T-helper 1 cell treated with Interleukin-12 subunit alpha and Interleukin-12 subunit beta and Interleukin-4 antibody, amounts not matched to agents 30 ng/mL and 1 ng/mL, for 36 hours (primary cell): Measurements from ENCODE around the gene ATRNL1. TPM values are rescaled to one million over a fixed set of nuclear protein-coding genes. Genes with fewer than 3 reads are reported as not detected.

Source experiments
- intact Hi-C: fragments of 100-400 bp; cut with micrococcal nuclease; formaldehyde crosslinking; loops from one replicate; pipeline ENCODE4 v1.15.1; 2024
- total RNA-seq: library from RNA; stranded (reverse); gene quantifications from 2 replicates; pipeline ENCODE4 v1.2.3, GENCODE V29; 2022

ATRNL1 gene
- total RNA-seq, 1 donor from 2014 or later: 0.22 TPM

DNA sequence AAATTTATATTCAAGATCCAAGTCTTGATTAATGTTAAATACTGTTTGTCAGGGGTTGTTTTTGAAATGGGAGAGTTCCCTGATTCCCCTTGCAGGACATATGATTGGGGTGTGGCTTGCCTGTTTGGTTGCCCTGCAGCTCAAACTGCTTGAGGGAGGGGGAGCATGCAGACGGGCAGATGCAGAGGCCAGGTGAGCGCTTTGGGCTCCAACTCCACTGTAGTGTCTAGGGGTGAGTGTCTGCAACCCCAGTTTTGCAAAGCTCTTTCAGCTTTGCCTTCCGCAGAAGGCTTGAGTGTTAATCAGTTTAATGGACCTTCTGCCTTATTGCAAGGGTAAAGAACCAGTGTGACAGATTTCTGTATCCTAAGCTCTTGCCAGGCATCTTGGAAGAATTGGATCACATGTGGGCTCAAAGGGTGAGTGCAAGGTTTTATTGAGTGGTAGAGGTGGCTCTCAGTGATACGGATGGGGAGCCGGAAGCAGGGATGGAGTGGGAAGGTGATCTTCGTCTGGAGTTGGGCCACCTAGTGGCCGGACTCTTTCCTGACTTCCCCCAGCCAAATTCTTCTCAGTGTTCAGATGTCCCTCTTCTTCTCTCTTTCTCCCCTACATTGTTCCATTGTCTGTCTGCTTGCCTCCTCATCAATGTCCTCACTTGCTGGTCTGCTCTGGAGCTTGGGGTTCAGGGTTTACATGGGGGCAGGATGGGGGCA is 479.7 kb downstream of the ATRNL1 start:
- intact Hi-C loops: no loop called here

DNA sequence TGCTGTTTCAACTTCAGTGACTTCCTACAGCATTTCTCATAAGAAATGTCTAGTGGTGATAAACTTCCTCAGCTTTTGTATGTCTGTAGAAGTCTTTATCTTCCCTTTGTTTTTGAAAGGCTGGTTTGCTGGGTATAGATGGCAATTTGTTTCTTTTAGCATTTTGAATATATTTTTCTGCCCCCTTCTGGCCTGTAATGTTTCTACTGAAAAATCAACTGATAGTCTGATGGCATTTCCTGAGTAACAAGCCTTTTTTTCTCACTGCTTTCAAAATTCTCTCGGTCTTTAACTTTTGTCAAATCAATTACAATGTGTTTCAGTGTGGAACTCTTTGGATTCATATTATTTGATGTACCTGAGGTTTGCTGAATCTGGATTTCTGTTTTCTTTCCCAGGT is 487.1 kb downstream of the ATRNL1 start:
- intact Hi-C loops: no loop called here

DNA sequence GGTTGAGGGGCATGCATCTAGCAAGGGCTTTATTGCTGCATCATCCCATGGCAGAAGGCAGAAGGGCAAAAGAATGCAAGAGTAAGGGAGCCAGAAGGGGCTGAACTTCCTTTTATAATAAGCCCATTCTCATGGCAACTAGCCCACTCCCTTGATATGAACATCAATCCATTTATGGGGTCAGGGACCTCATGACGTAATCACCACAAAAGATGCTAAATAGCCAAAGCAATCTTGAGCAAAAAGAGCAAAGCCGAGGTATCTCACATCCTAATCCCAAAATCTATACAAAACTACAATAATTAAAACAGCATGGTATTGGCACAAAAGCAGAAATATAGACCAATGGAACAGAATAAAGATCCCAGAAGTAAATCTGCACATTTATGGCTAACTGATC is 499.9 kb downstream of the ATRNL1 start:
- intact Hi-C loops: no loop called here

DNA sequence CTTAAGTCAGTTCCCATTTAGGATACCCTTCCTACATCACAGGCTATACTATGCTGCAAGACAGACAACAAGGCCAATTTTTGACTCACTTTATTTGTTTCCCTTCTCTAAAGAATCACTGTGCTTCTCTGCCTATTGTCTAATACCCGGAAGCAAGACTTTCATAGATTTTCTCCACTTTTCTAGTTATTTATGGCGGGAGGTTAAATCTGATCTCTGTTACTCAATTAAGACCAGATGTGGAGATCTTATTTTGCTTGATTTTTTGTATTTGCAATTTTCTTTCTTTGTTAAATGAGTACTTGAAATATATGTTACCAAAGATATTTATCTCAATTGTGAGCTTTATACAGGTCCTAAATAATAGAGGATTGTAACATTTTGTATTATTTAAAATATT is 511.5 kb downstream of the ATRNL1 start:
- intact Hi-C loops: no loop called here

DNA sequence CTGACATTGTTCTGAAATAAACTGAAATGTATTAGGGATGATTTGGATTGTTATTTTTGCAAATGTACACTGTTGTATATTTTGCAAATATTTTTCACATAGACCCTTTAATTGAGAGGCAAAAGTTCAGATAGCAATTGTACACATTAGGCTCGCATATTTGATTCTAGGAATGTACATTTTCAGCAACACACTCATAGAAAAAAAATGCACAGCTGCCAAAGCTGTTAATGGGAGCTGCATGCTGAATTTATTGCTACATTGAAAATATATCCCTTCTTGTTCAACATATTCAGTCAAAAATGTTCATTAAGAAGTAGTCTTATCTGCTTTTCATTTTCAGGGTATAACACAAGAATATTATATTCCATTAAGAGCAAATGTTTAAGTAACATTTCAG is 512.9 kb downstream of the ATRNL1 start:
- intact Hi-C loops: no loop called here

DNA sequence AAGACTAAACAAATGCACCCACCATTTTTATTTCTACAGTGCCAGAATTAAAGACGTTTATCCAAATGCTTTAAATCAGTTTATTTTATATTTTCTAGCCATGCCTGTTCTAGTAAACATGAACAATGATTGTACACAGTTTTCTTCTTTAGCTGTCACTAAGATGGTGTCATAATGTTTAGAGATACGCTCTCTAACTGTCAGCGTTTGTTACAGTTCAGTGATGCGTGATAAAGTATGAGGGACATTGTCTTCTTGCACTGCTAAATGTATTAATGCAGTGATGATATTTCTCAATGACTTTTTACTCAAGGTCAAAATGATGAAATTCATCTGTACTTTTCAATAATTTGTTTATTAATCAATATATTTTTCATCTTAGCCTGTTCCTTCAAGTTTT is 513.6 kb downstream of the ATRNL1 start:
- intact Hi-C loops: no loop called here

DNA sequence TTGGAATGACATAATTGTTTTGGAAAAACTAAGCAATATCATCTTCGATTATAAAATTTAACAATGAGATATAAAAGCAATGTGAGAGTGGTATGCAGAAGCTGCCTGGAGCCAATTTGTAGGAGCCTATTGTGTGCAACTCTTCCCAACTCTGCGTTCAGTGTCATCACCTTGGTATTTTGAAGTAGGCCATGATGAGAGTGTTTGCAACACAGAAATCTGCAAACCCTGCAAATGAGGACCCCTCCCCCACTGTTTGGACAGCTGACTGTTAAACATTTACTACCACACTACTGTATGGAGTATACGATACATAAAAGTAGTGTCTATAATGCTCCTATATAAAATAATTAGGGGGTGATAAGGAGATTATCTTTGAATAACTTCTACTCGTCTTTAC is 531.3 kb downstream of the ATRNL1 start:
- intact Hi-C loops: no loop called here

DNA sequence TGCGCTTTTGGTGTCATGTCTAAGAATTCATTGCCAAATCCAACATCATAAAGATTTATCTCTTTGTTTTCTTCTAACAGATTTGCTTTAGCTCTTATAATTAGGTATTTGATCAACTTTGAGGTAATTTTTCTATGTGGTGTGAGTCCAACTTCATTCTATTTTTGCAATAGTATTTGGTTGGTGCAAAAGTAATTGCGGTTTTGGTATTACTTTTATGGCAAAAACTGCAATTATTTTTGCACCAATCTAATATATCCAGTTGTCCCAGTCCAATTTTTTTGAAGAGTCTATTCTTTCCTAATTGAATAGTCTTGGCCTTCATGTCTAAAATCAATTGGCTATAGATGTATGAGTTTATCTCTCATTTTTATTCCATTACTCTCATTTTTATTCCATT is 535.5 kb downstream of the ATRNL1 start:
- intact Hi-C loops: no loop called here

DNA sequence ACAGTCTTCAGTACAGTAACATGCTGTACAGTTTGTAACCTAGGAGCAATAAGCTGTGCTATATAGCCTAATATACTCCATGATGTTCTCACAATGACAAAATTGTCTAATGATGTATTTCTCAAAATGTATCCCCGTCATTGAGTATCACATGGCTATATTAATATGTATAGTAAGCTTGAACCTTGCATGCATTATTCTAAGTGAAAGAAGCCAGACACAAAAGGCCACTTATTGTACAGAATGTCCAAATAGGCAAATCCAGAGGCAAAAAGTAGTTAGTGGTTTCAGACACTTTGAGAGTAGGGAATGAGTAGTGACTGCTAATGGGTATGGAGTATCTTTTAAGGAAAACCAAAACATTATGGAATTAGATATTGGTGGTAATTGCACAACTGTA is 545.1 kb downstream of the ATRNL1 start:
- intact Hi-C loops: no loop called here

DNA sequence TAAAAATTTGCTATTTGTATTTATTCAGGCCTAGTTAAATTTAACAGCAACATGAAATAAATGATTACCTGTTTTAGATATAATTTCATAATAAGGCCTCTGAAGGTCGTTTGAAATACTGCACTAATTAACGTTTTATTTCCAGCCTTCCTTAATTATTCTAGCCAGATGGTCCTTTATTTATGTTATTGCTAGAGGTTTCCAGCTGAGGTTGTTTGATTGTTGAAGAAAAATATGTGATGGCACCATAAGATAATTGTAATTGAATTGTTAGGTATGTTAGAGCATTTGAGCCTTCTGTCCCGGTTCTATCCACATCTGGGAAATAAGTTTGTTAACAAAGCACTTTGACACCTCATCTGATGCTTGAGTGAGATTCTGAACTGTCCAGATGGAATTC is 556.1 kb downstream of the ATRNL1 start:
- intact Hi-C loops: no loop called here

DNA sequence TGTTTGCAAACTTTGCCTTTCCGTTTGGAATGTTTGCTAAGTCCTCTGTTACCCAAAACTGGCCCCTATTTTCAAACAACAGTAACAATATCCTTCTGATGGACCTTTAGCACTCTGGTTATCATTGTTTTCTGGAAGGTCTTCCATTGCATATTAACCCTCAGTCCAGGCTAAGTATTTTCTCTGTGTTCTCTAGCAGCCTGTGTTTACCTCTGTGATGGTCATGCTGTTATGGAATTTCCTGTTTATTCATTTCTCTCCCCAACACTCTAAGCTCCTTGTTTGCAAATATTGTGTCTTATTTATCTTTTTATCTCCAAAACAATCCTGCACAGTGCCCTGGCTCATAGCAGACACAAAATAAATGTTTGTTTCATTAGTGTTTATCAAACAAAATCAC is 560.3 kb downstream of the ATRNL1 start:
- intact Hi-C loops: no loop called here

DNA sequence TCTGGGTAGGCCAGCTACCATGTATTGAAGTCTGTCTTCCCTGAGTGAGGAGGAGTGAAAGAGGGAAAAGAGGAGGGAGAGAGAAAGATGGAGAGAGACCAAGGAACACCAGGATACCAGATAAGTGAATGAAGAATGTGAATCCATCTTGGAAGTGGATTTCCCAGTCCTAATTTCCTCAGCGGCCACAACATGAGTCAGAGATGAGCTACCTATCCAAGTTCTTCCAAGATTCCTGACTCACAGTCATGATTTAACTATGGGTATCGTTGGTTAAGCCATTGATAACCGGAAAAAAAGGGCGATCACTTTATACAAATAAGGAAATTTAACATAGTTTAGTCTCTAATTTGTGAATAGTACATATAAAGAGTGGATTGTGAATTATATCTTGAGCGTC is 561.8 kb downstream of the ATRNL1 start:
- intact Hi-C loops: loop anchor here (5.0 kb wide), 1 partner anchor 923 kb away; no protein-coding TSS in a partner anchor

DNA sequence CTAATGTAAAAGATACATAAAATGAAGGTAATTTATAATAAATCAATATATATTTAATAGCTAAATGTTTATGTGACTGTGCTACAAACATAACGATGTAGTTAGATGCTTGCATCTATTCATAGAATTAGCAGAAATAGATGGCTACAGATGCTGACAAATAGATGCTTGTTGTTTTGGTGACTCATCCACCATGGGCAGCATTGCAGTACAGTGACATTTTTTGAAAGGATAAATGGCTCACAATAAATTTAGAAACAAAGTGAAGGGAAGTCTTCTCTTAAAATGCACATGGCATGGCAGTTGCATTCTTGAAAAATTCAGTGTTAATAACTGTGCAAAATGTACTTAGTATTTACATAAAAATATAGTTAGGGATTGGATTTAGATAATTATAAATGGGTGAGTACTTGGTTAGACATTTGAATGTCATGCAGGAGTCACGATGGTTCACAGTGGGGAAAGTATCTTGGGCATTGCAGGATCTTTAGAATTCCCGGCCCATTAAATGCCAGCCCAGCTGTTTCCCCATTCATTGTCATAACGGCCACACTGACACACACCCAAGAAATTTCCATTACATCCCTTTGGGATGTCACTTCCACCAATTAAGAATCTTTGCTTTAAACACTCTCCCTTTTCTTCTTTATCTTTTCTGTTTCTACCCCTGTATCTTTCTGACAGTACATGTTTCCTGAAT is 564.1 kb downstream of the ATRNL1 start:
- intact Hi-C loops: loop anchor here (5.0 kb wide), 1 partner anchor 925 kb away; no protein-coding TSS in a partner anchor

DNA sequence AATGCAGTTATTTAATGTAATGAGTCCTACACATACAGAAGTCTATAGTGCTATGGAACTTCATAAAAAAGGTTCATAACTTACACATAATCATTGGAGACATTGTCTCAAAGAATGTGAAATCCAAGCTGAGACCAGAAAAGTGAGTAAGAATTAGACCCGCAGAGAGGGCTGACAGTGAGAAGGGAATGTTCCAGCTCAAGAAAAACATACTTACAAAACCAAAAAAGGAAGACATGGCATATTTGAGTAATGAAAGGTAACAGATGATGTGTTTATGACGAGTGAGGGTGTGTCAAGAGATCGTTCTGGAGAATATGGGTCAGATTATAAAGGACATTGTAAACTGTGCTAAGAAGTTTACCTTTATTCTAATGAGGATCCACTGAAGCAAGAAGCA is 566.5 kb downstream of the ATRNL1 start:
- intact Hi-C loops: loop anchor here (5.0 kb wide), 1 partner anchor 927 kb away; no protein-coding TSS in a partner anchor

DNA sequence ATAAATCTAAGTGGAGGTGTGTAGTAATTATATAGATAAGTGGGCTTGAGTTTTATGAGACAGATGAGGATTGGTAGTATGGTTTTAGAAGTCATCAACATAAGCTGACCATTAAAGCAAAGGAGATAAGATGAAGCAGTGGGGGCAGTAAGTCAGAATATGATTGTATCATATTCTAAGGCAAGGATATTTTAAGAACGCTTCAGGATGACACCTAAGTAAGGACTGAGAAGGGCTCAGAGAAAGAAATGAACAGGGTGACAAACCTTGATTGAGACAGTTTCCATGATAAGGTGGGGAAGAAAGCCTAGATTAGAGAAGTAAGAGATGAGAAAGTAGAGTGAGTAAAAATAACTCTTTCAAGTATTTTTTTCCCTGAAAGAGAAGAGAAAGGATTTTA is 567.2 kb downstream of the ATRNL1 start:
- intact Hi-C loops: no loop called here

DNA sequence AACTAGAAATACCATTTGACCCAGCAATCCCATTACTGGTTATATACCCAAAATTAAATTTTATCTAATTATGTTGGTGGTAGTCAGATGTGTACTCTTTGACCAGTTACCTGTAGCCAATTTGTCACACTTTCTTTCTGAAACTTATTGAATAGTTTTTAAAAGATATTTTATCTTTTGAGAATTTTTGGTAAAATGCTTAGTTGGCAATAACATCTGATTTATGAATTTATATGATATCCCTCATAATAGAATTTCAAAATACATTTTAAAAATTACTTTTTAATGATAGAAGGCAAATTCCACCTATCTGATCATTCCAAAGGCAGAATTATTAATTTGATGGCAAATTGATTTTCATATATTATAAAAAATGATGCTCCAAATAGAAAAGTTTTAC is 569.3 kb downstream of the ATRNL1 start:
- intact Hi-C loops: no loop called here

DNA sequence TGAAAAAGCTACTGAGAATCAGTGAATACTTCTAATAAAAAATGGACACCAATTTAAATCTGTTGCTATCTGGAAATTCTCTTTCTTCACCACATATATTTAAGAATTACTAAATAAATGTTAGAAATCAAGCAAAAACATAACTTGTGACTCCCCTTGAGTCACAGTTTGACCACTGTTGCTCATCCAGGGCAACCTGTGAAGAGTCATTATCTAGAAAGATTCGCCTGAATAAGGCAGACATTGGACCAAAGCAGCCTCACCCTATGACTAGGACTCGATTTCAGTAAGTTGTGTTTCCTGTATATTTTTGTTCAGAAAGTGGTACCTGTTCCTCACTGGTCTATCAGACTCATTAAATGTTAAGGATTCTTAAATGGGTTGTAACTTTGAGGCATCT is 572.4 kb downstream of the ATRNL1 start:
- intact Hi-C loops: no loop called here

DNA sequence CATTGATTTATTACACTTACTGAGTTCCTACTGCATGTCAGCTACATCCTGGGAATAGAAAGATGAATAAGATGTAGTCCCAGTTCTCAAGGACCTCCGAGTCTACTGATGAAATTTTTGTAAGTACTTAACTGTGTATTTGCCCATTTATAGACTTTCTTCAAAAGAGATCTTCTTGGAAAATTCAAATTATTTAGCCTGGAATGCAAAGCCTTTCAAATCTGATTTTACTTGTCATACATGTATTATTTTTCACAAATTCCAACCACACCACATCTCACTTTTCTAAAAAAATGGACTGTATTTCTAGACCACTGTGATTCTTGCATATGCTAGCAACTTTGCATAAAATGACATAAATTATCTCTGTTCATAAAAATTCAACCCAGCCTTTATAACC is 581.3 kb downstream of the ATRNL1 start:
- intact Hi-C loops: no loop called here

DNA sequence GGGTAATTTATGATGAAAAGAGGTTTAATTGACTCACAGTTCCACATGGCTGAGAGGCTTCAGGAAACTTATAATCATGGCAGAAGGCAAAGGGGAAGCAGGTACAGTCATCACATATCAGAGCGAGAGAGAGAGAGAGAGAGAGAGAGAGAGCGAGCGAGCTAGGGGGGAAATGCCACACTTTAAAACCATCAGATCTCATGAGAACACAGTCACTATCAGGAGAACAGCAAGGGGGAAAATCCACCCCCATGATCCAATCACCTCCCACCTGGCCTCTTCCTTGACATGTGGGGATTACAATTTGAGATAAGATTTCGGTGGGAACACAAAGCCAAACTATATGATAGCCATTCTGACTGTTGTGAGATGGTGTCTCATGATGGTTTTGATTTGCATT is 603.6 kb downstream of the ATRNL1 start:
- intact Hi-C loops: no loop called here

DNA sequence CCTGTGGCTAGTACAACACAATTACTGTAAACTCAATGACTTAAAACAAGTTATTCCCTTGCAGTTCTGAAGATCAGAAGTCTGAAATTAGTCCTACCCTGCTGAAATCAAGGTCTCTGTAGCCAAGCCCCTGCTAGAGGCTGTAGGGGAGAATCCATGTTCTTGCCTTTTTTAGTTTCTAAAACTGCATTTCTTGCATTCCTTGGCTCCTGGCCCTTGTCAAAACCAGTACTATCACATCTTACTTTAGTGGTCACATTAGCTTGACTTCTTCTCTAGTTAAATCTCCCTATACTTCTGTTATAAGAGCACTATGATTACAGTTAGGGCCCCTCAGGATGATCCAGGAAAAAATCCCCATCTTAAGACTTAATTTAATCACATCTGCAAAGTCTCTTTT is 612.9 kb downstream of the ATRNL1 start:
- intact Hi-C loops: loop anchor here (1.0 kb wide), 2 partner anchors 582 to 680 kb away; no protein-coding TSS in a partner anchor

DNA sequence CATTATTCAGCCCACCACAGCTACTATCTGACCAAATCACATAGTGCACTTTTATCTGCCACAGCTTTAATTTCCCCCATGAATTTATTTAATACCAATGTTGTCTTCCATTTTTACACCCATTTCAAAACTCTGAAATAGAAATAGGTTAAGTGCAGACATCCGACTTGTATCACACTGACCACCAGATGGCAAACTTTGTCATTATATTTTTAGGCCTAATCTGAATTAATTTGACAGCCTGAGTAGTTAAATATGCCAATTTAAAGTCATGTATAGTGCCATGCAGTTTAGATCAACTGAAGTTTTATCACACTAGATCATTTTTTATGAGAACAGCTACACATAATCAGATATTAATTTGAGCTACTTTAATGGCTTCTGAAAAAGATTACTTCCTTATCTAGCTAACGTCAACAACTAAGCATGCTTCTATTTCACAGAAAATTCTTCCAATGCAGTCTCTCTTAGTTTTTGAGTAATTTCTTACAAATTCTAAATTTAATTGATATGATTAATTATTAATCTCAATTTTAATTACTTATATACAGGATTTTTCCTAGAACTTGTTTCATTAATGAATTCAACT is 613.4 kb downstream of the ATRNL1 start:
- intact Hi-C loops: loop anchor here (1.0 kb wide), 2 partner anchors 582 to 680 kb away; no protein-coding TSS in a partner anchor

DNA sequence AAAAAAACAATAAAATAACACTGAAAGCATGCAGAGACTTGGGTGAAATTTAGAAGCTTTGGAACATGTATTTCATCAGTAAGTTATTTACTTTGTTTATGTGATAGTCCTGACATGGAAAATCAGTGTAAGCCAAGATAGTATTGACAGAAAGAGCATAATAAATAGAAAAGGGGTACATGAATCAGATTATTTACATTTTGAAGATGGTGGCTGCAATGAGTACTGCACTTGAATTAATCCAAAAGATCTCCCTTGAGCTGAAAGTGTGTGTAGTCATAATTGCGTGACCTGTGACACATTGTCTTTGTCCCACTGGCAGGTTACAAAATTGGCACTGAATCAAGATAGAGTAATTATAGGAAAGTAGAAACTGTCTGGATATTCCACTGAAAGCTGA is 617.0 kb downstream of the ATRNL1 start:
- intact Hi-C loops: no loop called here
